Neural progenitor cell (in vitro differentiated cells): ENCODE results near the gene SEPSECS. TPM values are rescaled to one million over a fixed set of nuclear protein-coding genes. Genes with fewer than 3 reads are reported as not detected.

Source experiments
- DNase-seq: peaks from one replicate; pipeline ENCODE4 v3.0.0-alpha.2; 2016; ENCODE audit warnings: low spot score
- H2AFZ ChIP-seq: fragments of 200-600 bp; sonication (generic); replicated peaks from 2 replicates; pipeline ENCODE4 v1.6.1; 2016; ENCODE audit warnings: antibody characterized with exemption
- H3F3A ChIP-seq: fragments of 200-600 bp; sonication (generic); 2 replicates; pipeline ENCODE4 v1.6.1; 2016; ENCODE audit warnings: antibody characterized with exemption, low read depth
- H3K27ac ChIP-seq: fragments of 200-600 bp; sonication (generic); 2 replicates; pipeline ENCODE4 v1.5.1; 2016; ENCODE audit warnings: mild to moderate bottlenecking
- H3K27me3 ChIP-seq: fragments of 200-600 bp; sonication (generic); 2 replicates; pipeline ENCODE4 v1.6.1; 2016; ENCODE audit warnings: mild to moderate bottlenecking, moderate library complexity
- H3K36me3 ChIP-seq: fragments of 200-600 bp; sonication (generic); 2 replicates; pipeline ENCODE4 v1.5.1; 2016
- H3K4me1 ChIP-seq: fragments of 200-600 bp; sonication (generic); 2 replicates; pipeline ENCODE4 v1.6.1; 2016; ENCODE audit warnings: mixed run types
- H3K4me2 ChIP-seq: fragments of 200-600 bp; sonication (generic); 2 replicates; pipeline ENCODE4 v1.6.1; 2016
- H3K4me3 ChIP-seq: fragments of 200-600 bp; sonication (generic); 2 replicates; pipeline ENCODE4 v1.5.1; 2016
- H3K79me2 ChIP-seq: fragments of 200-600 bp; sonication (generic); 2 replicates; pipeline ENCODE4 v1.6.1; 2016; ENCODE audit warnings: low read depth
- H3K9ac ChIP-seq: fragments of 200-600 bp; sonication (generic); 2 replicates; pipeline ENCODE4 v1.6.1; 2016
- H3K9me3 ChIP-seq: fragments of 200-600 bp; sonication (generic); 2 replicates; pipeline ENCODE4 v1.5.1; 2016; ENCODE audit warnings: low read depth
- H4K20me1 ChIP-seq: fragments of 200-600 bp; sonication (generic); 2 replicates; pipeline ENCODE4 v1.6.1; 2016; ENCODE audit warnings: low read depth
- H3K27ac Mint-ChIP-seq: 3 replicates; pipeline ENCODE4 v1.8.0; 2021; ENCODE audit warnings: mixed read lengths
- H3K27me3 Mint-ChIP-seq: 2 replicates; pipeline ENCODE4 v1.8.0; 2022; ENCODE audit warnings: low read depth, mild to moderate bottlenecking, inconsistent platforms, moderate library complexity, mixed read lengths; ENCODE audit not compliant: insufficient read depth
- H3K36me3 Mint-ChIP-seq: 3 replicates; pipeline ENCODE4 v1.8.0; 2021; ENCODE audit warnings: mixed read lengths
- H3K4me1 Mint-ChIP-seq: 3 replicates; pipeline ENCODE4 v1.8.0; 2021; ENCODE audit warnings: mixed read lengths
- H3K4me3 Mint-ChIP-seq: 3 replicates; pipeline ENCODE4 v1.8.0; 2021; ENCODE audit warnings: mild to moderate bottlenecking, moderate library complexity, mixed read lengths
- H3K9me3 Mint-ChIP-seq: 3 replicates; pipeline ENCODE4 v1.8.0; 2020; ENCODE audit warnings: mixed read lengths
- EZH2 ChIP-seq: fragments of 200-600 bp; sonication (generic); IDR thresholded peaks from 2 replicates; pipeline ENCODE4 v1.6.1; 2017; ENCODE audit warnings: antibody characterized with exemption, mild to moderate bottlenecking, moderate library complexity
- EZH2phosphoT487 ChIP-seq: fragments of 200-600 bp; sonication (generic); IDR thresholded peaks from 2 replicates; pipeline ENCODE4 v1.6.1; 2017; ENCODE audit warnings: antibody characterized with exemption
- total RNA-seq: library from RNA; depleted of rRNA; stranded (reverse); fragments of >200 nt; gene quantifications from 2 replicates; pipeline ENCODE4 v1.2.3, GENCODE V29; 2015; ENCODE audit warnings: low replicate concordance
- TF ChIP-seq, protein P1 (sequence below): fragments of 200-600 bp; sonication (generic); IDR thresholded peaks from 2 replicates; pipeline ENCODE4 v1.5.1; 2017; ENCODE audit warnings: antibody characterized with exemption, mild to moderate bottlenecking

Gene SEPSECS
- 16.3 and 24.5 TPM in 2 replicates for total RNA-seq

DNA sequence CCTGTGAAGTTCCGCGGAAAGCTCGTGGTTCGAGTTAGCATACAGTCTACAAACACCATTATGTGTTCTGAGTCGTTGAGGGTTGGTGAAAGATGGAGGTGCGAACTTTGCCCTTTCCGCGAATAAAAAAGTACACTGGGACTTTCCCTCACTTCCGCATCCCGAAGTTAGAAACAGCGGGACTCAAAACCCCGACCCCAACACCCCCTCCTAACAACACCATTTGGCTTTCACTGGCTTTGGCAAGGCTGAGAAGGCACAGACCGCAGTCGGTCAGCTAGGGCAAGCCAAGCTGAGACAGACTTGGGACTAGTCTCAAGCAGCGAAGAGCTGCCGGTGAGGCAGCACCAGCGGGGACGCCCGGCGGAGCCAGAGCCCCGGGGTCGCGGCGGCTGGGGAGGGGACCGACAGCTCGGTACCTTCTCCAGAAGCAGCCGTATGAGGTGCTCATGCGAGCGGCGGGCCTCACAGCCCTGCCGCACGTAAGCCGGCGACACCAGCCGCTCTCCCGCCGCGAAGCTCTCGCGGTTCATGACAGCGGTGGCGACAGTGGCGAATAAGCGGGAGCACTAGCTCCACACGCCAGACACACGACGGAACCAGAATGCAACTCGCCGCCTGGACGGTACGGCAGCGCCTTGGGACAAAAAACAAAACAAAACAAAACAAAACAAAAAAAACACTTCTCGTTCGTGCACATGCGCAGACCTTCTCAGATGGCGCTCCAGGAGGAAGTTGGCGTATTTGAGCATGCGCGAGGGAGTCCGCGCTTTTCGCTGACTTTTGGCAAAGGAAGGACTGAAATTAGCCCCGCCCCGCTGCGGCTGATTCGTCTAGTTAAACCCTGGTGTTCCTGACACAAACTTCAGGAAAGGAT is at the start of gene SEPSECS:
TSS of gene SEPSECS (minus strand) at position 613 of the 877 bp plus-strand sequence. CDS start at position 533, 80 bp downstream.
- no peaks in the 10 kb centered on the region for H3K9me3 Mint-ChIP-seq
- peaks cover 4% of the 10 kb centered on the region for H3K36me3 ChIP-seq
- peaks cover 5% of the 10 kb centered on the region for H3K36me3 Mint-ChIP-seq

DNA sequence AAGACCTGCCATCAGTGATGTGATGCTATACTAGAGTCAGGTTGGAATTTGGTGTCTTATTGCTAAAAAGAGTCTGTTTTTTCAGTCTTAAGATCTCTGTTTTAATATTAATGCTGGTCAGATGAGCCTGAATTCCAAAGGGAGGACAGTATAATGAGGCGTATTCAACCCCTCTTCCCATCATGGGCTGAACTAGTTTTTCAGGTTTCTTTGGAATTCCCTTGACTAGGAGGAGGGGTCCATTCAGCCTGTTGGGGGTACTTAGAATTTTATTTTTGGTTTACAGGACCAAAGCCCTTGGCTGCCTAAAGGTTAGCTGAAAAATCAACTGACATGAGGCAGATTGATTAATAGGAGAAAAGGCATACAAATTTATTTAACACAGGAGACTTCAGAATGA is 49.5 kb upstream of the SEPSECS start:
- Mint-ChIP-seq H3K36me3 (no peaks in the 10 kb centered on the region), H3K27me3 (no peaks in the 10 kb centered on the region), H3K27ac (no peak overlapping the region), H3K4me3 (no peak overlapping the region), H3K9me3 (peaks cover under 1% of the 10 kb centered on the region), H3K4me1 (no peaks in the 10 kb centered on the region)
- Histone ChIP-seq H3K4me1 (no peaks in the 10 kb centered on the region), H3K4me2 (no peak overlapping the region), H3F3A (no peaks in the 10 kb centered on the region), H2AFZ (no peak overlapping the region), H4K20me1 (no peaks in the 10 kb centered on the region), H3K4me3 (no peak overlapping the region), H3K9me3 (no peaks in the 10 kb centered on the region), H3K27ac (no peak overlapping the region), H3K9ac (no peak overlapping the region), H3K27me3 (no peaks in the 10 kb centered on the region), H3K79me2 (no peaks in the 10 kb centered on the region), H3K36me3 (no peaks in the 10 kb centered on the region)
- TF ChIP-seq, protein P1, sequence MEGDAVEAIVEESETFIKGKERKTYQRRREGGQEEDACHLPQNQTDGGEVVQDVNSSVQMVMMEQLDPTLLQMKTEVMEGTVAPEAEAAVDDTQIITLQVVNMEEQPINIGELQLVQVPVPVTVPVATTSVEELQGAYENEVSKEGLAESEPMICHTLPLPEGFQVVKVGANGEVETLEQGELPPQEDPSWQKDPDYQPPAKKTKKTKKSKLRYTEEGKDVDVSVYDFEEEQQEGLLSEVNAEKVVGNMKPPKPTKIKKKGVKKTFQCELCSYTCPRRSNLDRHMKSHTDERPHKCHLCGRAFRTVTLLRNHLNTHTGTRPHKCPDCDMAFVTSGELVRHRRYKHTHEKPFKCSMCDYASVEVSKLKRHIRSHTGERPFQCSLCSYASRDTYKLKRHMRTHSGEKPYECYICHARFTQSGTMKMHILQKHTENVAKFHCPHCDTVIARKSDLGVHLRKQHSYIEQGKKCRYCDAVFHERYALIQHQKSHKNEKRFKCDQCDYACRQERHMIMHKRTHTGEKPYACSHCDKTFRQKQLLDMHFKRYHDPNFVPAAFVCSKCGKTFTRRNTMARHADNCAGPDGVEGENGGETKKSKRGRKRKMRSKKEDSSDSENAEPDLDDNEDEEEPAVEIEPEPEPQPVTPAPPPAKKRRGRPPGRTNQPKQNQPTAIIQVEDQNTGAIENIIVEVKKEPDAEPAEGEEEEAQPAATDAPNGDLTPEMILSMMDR = no peak
- TF ChIP-seq EZH2 (no peak), EZH2phosphoT487 (no peak)
- DNase-seq = no peak

More for the DNA sequence above, at the start of gene SEPSECS:
- H3K27me3 Mint-ChIP-seq = peaks cover 9% of the 10 kb centered on the region
- Histone ChIP-seq H3K9me3 (no peaks in the 10 kb centered on the region), H3K27ac (peak within 1 kb of the TSS; percentile 84), H4K20me1 (no peaks in the 10 kb centered on the region), H3F3A (peaks cover 20% of the 10 kb centered on the region), H3K27me3 (no peaks in the 10 kb centered on the region), H3K4me1 (peaks cover 19% of the 10 kb centered on the region), H2AFZ (peak within 1 kb of the TSS; percentile 89), H3K4me3 (peak within 1 kb of the TSS; percentile 67), H3K79me2 (peaks cover 13% of the 10 kb centered on the region), H3K4me2 (peak within 1 kb of the TSS; percentile 84), H3K9ac (peak within 1 kb of the TSS; percentile 57)
- TF ChIP-seq, protein P1 = no peak
- TF ChIP-seq EZH2 = no peak
- peak; percentile 32 for TF ChIP-seq EZH2phosphoT487
- peak within 1 kb of the TSS; percentile 98 for H3K27ac Mint-ChIP-seq
- peak; percentile 97 for DNase-seq
- H3K4me1 Mint-ChIP-seq = peaks cover 14% of the 10 kb centered on the region
- peak within 1 kb of the TSS; percentile 89 for H3K4me3 Mint-ChIP-seq

DNA sequence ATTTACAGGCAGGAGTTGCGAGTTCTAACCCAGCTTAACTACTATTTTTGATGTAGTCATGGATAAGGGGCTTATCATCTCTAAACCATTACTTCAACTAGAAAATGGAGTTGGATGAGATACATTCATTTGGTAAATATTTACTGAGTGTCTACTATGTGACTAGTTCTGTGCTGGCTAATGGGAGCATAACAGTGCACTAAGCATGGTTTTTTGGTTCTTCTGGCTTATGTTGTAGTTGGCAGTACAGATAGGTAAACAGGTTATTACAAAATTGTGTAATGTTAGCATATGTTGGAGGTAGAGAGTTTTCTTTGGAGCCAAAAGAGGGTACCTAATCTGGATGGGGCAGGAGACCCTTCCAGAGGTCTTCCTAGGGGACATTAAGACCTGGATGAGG is 47.7 kb upstream of the SEPSECS start:
- H3F3A ChIP-seq = no peaks in the 10 kb centered on the region
- TF ChIP-seq EZH2 (no peak), EZH2phosphoT487 (no peak)
- TF ChIP-seq, protein P1 = no peak
- no peaks in the 10 kb centered on the region for H4K20me1 ChIP-seq
- no peak overlapping the region for H3K27ac ChIP-seq
- no peaks in the 10 kb centered on the region for H3K79me2 ChIP-seq
- DNase-seq = no peak
- H3K4me1 ChIP-seq = no peaks in the 10 kb centered on the region
- H3K27me3 Mint-ChIP-seq = no peaks in the 10 kb centered on the region
- H3K4me3 Mint-ChIP-seq = no peak overlapping the region
- no peaks in the 10 kb centered on the region for H3K4me1 Mint-ChIP-seq
- no peak overlapping the region for H3K27ac Mint-ChIP-seq
- H3K36me3 Mint-ChIP-seq = no peaks in the 10 kb centered on the region
- H3K9me3 ChIP-seq = no peaks in the 10 kb centered on the region
- H2AFZ ChIP-seq = no peak overlapping the region
- H3K4me3 ChIP-seq = no peak overlapping the region
- H3K9ac ChIP-seq = no peak overlapping the region
- no peaks in the 10 kb centered on the region for H3K36me3 ChIP-seq
- no peak overlapping the region for H3K4me2 ChIP-seq
- no peaks in the 10 kb centered on the region for H3K9me3 Mint-ChIP-seq
- no peaks in the 10 kb centered on the region for H3K27me3 ChIP-seq
